Stomach (tissue), 9 donors: ENCODE data around the gene KRT74. TPM values are rescaled to one million over a fixed set of nuclear protein-coding genes. Genes with fewer than 3 reads are reported as not detected.

Experiments
- DNase-seq, 2 donors: peaks; one replicate each; pipeline versions ENCODE4 v3.0.0 to v3.0.0-alpha.2; 2013 to 2019
- H3K27ac ChIP-seq, 5 donors: fragments of 200-600 bp in 4 of 5; sonication (generic) in 4 of 5; one replicate each; pipeline ENCODE4 v1.5.1; 2013 to 2019; ENCODE audit warnings: mild to moderate bottlenecking in 1 of 5, moderate library complexity in 1 of 5
- H3K27me3 ChIP-seq, 3 donors: fragments of 200-600 bp; sonication (generic); one replicate each; pipeline ENCODE4 v1.5.1; 2017 to 2019; ENCODE audit warnings: mixed run types in 1 of 3
- H3K36me3 ChIP-seq, 4 donors: fragments of 200-600 bp; sonication (generic); 1 replicate in 3 of 4; 2 replicates in 1 of 4; pipeline ENCODE4 v1.5.1; 2016 to 2019
- H3K4me1 ChIP-seq, 4 donors: fragments of 200-600 bp; sonication (generic); one replicate each; pipeline ENCODE4 v1.5.1; 2016 to 2019
- H3K4me3 ChIP-seq, 4 donors: fragments of 200-600 bp; sonication (generic) in 3 of 4; one replicate each; pipeline ENCODE4 v1.5.1; 2016 to 2019; ENCODE audit warnings: mild to moderate bottlenecking in 1 of 4
- H3K9me3 ChIP-seq, 4 donors: fragments of 200-600 bp; sonication (generic); one replicate each; pipeline ENCODE4 v1.5.1; 2016 to 2019
- CTCF ChIP-seq, 7 experiments: fragments of 450-650 bp in 4 of 7; fragments of 200-600 bp in 3 of 7; sonication (generic) in 3 of 7; IDR thresholded peaks; one replicate each; pipeline ENCODE4 v1.5.1; 2016 to 2019; ENCODE audit warnings: antibody characterized with exemption in 7 of 7, control low read depth in 2 of 7, mild to moderate bottlenecking in 1 of 7
- EP300 ChIP-seq: sonication (generic); formaldehyde crosslinking; IDR thresholded peaks from one replicate; pipeline ENCODE4 v1.6.1; 2017; ENCODE audit warnings: antibody characterized with exemption
- POLR2A ChIP-seq, 4 donors: fragments of 450-650 bp; IDR thresholded peaks; one replicate each; pipeline ENCODE4 v1.6.1; 2016; ENCODE audit warnings: antibody characterized with exemption in 4 of 4, control low read depth in 2 of 4, mild to moderate bottlenecking in 1 of 4, moderate library complexity in 1 of 4
- POLR2AphosphoS5 ChIP-seq, 3 donors: sonication (generic); formaldehyde crosslinking; IDR thresholded peaks; one replicate each; pipeline ENCODE4 v1.6.1; 2016; ENCODE audit warnings: antibody characterized with exemption in 3 of 3
- WGBS, 5 donors: extraction: QIAGEN DNeasy Blood & Tissue Kit in 3 of 5; methylation state at CpG; one replicate each; pipeline versions ENCODE4 v1.1.5 to v1.1.7; 2013 to 2018; 5-methylcytosine and 5-hydroxymethylcytosine counted together
- intact Hi-C: fragments of 100-400 bp; cut with DNase I; formaldehyde crosslinking; loops from one replicate; pipeline ENCODE4 v1.15.1; 2023; ENCODE audit warnings: low total_unique reads
- polyA plus RNA-seq, 3 donors: library from polyadenylated mRNA; stranded (reverse); fragments of 200-250 nt; gene quantifications; one replicate each; pipeline ENCODE4 v1.2.3, GENCODE V29; 2013
- total RNA-seq, 5 donors: library from RNA; depleted of rRNA; stranded (reverse); fragments of >200 nt; gene quantifications; one replicate each; pipeline versions ENCODE4 v1.1.0 to v1.2.3, GENCODE V29; 2014 to 2016
- donor health status: healthy with polysubstance abuse.
- donor health status: Bipolar disorder and iron deficiency.
- donor health status: healthy.

The KRT74 gene
- total and polyA plus RNA-seq, 8 donors, result 0.08 TPM; not detected in 7

- no peaks in the 10 kb centered on the region for H3K36me3 ChIP-seq
- TF ChIP-seq EP300 (no peak), POLR2AphosphoS5 (IDR thresholded peaks at IDR 0.05) (no peak), POLR2A (IDR thresholded peaks at IDR 0.05) (no peak), CTCF (IDR thresholded peaks at IDR 0.05) (no peak)
- H3K4me1 ChIP-seq, result peaks cover 7 to 21% (median 9%) of the 10 kb centered on the region in 4 donors
- intact Hi-C loops, result no loop called here
- H3K27me3 ChIP-seq, result no peaks in the 10 kb centered on the region
- no peak for DNase-seq
- H3K9me3 ChIP-seq, result no peaks in the 10 kb centered on the region
- no peak overlapping the region for H3K4me3 ChIP-seq
- WGBS, 5 donors, result 65 to 75% (median 72%) methylated on average over 3 of the region's 3 CpGs
- no peak overlapping the region for H3K27ac ChIP-seq
Measured at GRCh38 chr12:52537101-52537500, 36.5 kb downstream of the KRT74 start.

- Histone ChIP-seq H3K4me3 (no peak overlapping the region), H3K36me3 (no peaks in the 10 kb centered on the region), H3K27me3 (no peaks in the 10 kb centered on the region), H3K9me3 (no peaks in the 10 kb centered on the region), H3K27ac (no peak overlapping the region), H3K4me1 (peaks cover 7 to 21% (median 9%) of the 10 kb centered on the region in 4 donors)
- intact Hi-C loops, result no loop called here
- no peak for TF ChIP-seq POLR2AphosphoS5 (IDR thresholded peaks at IDR 0.05)
- no peak for TF ChIP-seq CTCF (IDR thresholded peaks at IDR 0.05)
- no peak for TF ChIP-seq EP300
- no peak for TF ChIP-seq POLR2A (IDR thresholded peaks at IDR 0.05)
- DNase-seq, result no peak
- WGBS, 5 donors, result 0 to 82% (median 45%) methylated on average over 1 of the region's 1 CpG
Measured at GRCh38 chr12:52535574-52535973, 38.1 kb downstream of the KRT74 start.

GRCh38 chr12:52534482-52534881 is 39.2 kb downstream of the KRT74 start:
- intact Hi-C loops, result no loop called here

GRCh38 chr12:52533686-52534470 is 39.8 kb downstream of the KRT74 start:
- WGBS, 5 donors, result 72 to 79% (median 78%) methylated on average over 9 to 10 of the region's 10 CpGs
- Histone ChIP-seq H3K9me3 (no peaks in the 10 kb centered on the region), H3K4me3 (no peak overlapping the region), H3K4me1 (peaks cover 0 to 13% (median under 1%) of the 10 kb centered on the region in 4 donors), H3K27ac (no peak overlapping the region), H3K27me3 (no peaks in the 10 kb centered on the region), H3K36me3 (no peaks in the 10 kb centered on the region)
- DNase-seq, result no peak
- no peak for TF ChIP-seq CTCF (IDR thresholded peaks at IDR 0.05)
- intact Hi-C loops, result no loop called here

More at GRCh38 chr12:52534482-52534881, 39.2 kb downstream of the KRT74 start:
- Histone ChIP-seq H3K4me1 (peaks cover under 1 to 19% (median 6%) of the 10 kb centered on the region in 4 donors), H3K27me3 (no peaks in the 10 kb centered on the region), H3K27ac (no peak overlapping the region), H3K4me3 (no peak overlapping the region), H3K9me3 (no peaks in the 10 kb centered on the region), H3K36me3 (no peaks in the 10 kb centered on the region)
- no peak for DNase-seq
- TF ChIP-seq CTCF (IDR thresholded peaks at IDR 0.05), result no peak
- TF ChIP-seq POLR2AphosphoS5 (IDR thresholded peaks at IDR 0.05), result no peak
- TF ChIP-seq EP300, result no peak
- TF ChIP-seq POLR2A (IDR thresholded peaks at IDR 0.05), result no peak
- WGBS, 5 donors, result 43 to 78% (median 73%) methylated on average over 5 of the region's 5 CpGs
